Neutrophil (primary cell): ENCODE measurements around the gene TMPRSS11E.
"Not testable (repeated sequence)": the region's sequence is repeated elsewhere in the genome, so short reads cannot be mapped to it uniquely, and the experiment has no call there.

Experiments
- H3K27ac ChIP-seq: fragments of 200-600 bp; sonication (generic); 2 replicates; pipeline ENCODE4 v1.5.1; 2016; ENCODE audit warnings: mild to moderate bottlenecking, moderate library complexity
- H3K27me3 ChIP-seq: fragments of 200-600 bp; sonication (generic); 2 replicates; pipeline ENCODE4 v1.6.0; 2016; ENCODE audit warnings: mild to moderate bottlenecking
- H3K36me3 ChIP-seq: fragments of 200-600 bp; sonication (generic); 2 replicates; pipeline ENCODE4 v1.5.1; 2017
- H3K4me1 ChIP-seq, 2 experiments: fragments of 200-600 bp in 1 of 2; sonication (generic) in 1 of 2; 1 replicate in 1 of 2; 2 replicates in 1 of 2; pipeline versions ENCODE4 v1.5.1 to v1.6.1; 2013 to 2016; ENCODE audit warnings: low read depth in 1 of 2, low read length in 1 of 2, mild to moderate bottlenecking in 1 of 2, moderate library complexity in 1 of 2; ENCODE audit not compliant: control insufficient read depth in 1 of 2, insufficient read depth in 1 of 2
- H3K4me3 ChIP-seq, 2 experiments: fragments of 200-600 bp in 1 of 2; sonication (generic) in 1 of 2; 1 replicate in 1 of 2; 2 replicates in 1 of 2; pipeline ENCODE4 v1.5.1; 2013 to 2016; ENCODE audit warnings: low read depth in 1 of 2, low read length in 1 of 2, mild to moderate bottlenecking in 1 of 2, moderate library complexity in 1 of 2
- H3K9me3 ChIP-seq: fragments of 200-600 bp; sonication (generic); 2 replicates; pipeline ENCODE4 v1.5.1; 2016
- TF ChIP-seq, protein P1 (sequence below): fragments of 200-600 bp; sonication (generic); IDR thresholded peaks from 2 replicates; pipeline ENCODE4 v1.5.1; 2016; ENCODE audit warnings: antibody characterized with exemption

TMPRSS11E gene

DNA sequence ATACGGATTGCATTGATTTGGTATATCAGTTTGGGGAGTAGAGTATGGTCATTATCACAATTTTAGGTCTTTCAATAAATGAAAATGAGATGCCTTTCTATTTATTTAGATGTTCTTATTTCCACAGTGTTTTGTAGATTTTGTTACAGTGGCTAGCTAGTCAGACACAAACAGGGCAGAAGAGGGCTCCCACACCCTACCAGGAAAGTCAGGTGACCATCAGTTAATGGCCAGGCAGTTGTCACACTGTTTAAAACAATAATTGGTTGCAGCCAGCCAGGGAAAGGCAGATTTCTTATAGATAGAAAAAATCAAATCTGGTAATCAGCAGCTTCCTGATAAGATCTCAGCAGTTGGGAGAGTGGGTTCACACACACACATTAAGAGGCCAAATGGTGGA lies 71.6 kb downstream of the TMPRSS11E start:
- TF ChIP-seq, protein P1, sequence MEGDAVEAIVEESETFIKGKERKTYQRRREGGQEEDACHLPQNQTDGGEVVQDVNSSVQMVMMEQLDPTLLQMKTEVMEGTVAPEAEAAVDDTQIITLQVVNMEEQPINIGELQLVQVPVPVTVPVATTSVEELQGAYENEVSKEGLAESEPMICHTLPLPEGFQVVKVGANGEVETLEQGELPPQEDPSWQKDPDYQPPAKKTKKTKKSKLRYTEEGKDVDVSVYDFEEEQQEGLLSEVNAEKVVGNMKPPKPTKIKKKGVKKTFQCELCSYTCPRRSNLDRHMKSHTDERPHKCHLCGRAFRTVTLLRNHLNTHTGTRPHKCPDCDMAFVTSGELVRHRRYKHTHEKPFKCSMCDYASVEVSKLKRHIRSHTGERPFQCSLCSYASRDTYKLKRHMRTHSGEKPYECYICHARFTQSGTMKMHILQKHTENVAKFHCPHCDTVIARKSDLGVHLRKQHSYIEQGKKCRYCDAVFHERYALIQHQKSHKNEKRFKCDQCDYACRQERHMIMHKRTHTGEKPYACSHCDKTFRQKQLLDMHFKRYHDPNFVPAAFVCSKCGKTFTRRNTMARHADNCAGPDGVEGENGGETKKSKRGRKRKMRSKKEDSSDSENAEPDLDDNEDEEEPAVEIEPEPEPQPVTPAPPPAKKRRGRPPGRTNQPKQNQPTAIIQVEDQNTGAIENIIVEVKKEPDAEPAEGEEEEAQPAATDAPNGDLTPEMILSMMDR: no peak
- H3K27me3 ChIP-seq: no peaks in the 10 kb centered on the region

DNA sequence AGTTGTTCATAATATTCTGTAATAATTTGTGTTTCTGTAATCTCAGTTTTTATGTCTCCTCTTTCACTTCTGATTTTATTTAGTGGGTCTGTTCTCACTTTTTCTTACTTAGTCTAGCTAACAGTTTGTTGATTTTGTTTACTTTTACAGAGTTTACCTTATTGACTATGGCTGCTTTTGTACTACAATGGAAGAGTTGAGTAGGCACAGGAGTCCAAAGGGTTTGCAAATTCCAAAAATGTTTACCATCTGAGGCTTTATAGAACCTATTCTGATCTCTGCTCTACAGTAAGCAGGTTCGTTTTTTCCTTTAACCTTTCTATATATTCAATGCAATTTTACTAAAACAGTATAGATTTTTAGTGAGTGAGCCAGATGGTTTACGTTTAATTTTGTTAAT lies 73.7 kb downstream of the TMPRSS11E start:
- H3K4me3 ChIP-seq: no peak overlapping the region
- TF ChIP-seq, protein P1: no peak
- no peaks in the 10 kb centered on the region for H3K4me1 ChIP-seq
- H3K27ac ChIP-seq: no peak overlapping the region
- H3K36me3 ChIP-seq: no peaks in the 10 kb centered on the region
- H3K27me3 ChIP-seq: no peaks in the 10 kb centered on the region
- no peaks in the 10 kb centered on the region for H3K9me3 ChIP-seq

More for the DNA sequence above, 71.6 kb downstream of the TMPRSS11E start:
- H3K9me3 ChIP-seq: no peaks in the 10 kb centered on the region
- no peak overlapping the region for H3K27ac ChIP-seq
- H3K4me1 ChIP-seq: no peaks in the 10 kb centered on the region
- no peak overlapping the region for H3K4me3 ChIP-seq
- no peaks in the 10 kb centered on the region for H3K36me3 ChIP-seq

DNA sequence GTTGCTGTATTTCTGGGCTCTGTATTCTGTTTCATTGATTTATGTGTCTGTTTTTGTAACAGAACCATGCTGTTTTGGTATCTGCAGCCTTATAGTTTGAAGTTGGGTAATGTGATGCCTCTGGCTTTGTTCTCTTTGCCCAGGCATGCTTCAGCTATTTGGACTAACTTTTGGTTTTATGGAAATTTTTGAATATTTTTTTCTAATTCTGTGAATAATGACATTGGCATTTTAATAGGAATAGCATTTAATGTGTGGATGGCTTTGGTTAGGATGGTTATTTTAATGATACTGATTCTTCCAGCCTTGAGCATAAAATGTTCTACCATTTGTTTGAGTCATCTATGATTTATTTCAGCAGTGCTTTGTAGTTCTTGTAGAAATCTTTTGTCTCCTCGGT lies 75.0 kb downstream of the TMPRSS11E start:
- H3K9me3 ChIP-seq, H3K4me1 ChIP-seq, H3K36me3 ChIP-seq, H3K27me3 ChIP-seq, H3K27ac ChIP-seq, H3K4me3 ChIP-seq: not testable (repeated sequence)

DNA sequence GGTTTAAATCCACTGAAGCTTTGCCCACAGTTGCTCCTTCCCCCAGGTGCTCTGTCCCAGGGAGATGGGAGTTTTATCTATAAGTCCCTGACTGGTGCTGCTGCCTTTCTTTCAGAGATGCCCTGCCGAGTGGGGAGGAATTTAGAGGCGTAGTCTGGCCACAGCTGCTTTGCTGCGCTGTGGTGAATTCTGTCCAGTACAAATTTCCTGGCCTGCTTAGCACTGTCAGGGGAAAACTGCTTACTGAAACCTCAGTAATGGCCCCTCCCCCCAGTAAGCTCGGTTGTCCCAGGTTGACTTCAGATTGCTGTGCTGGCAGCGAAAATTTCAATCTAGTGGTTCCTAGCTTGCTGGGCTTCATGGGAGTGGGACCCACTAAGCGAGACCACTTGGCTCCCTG lies 88.7 kb downstream of the TMPRSS11E start:
- H3K4me1 ChIP-seq: no peaks in the 10 kb centered on the region
- TF ChIP-seq, protein P1: no peak
- H3K4me3 ChIP-seq: no peak overlapping the region
- H3K27ac ChIP-seq: no peak overlapping the region
- no peaks in the 10 kb centered on the region for H3K9me3 ChIP-seq
- H3K36me3 ChIP-seq: no peaks in the 10 kb centered on the region
- no peaks in the 10 kb centered on the region for H3K27me3 ChIP-seq

DNA sequence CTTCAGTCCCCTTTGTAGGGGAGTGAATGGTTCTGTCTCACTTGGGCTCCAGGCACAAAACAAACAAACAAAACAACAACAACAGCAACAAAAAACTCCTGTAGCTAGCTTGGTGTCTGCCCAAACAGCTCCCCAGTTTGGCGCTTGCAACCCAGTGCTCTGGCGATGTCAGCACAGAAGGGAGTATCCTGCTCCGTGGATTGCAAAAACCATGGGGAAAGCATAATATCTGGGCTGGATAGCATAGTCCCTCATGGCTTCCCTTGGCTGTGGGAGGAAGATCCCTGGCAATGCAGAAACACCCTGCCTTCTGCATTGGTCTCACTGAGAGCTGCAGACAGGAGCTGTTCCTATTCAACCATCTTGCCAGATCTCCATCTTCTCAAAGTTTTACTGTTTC lies 89.1 kb downstream of the TMPRSS11E start:
- TF ChIP-seq, protein P1: no peak
- Histone ChIP-seq H3K27me3 (no peaks in the 10 kb centered on the region), H3K27ac (no peak overlapping the region), H3K4me1 (no peaks in the 10 kb centered on the region), H3K36me3 (no peaks in the 10 kb centered on the region), H3K9me3 (no peaks in the 10 kb centered on the region), H3K4me3 (no peak overlapping the region)

DNA sequence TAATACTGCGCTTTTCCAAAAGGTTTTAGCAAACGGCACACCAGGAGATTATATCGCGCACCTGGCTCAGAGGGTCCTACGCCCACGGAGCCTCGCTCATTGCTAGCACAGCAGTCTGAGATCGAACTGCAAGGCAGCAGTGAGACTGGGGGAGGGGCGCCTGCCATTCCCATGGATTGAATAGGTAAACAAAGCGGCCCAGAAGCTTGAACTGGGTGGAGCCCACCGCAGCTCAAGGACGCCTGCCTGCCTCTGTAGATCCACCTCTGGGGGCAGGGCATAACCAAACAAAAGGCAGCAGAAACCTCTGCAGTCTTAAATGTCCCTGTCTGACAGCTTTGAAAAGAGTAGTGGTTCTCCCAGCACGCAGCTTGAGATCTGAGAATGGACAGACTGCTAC lies 95.5 kb downstream of the TMPRSS11E start:
- not testable (repeated sequence) for H3K27ac ChIP-seq, H3K9me3 ChIP-seq, H3K4me1 ChIP-seq, H3K36me3 ChIP-seq, H3K27me3 ChIP-seq, H3K4me3 ChIP-seq
